ENCODE measurements around the gene BTN2A1.

DNA sequence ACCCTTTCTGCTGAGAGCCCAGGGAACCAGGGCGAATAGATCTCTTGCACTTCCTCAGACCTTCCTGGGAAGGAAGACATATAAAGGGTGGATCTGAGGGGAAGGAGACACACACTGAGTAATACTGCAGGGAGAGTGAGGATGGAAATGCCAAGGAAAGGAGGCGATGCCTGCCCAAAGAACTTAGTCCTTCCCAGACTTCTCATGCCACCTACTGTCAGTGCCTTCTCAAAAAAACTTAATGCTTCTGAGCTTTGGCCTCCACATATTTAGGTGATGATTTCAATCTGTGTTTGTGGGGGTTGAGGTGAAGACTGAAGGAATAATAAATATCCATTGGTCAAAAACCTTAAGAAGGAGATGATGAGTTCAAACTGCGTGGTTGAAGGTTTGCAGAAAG, 46.0 kb upstream of the BTN2A1 start:
- no peak for TF ChIP-seq EZH2 (IDR thresholded peaks at IDR 0.05)
- TF ChIP-seq POLR2AphosphoS5 (IDR thresholded peaks at IDR 0.05; ENCODE audit: borderline replicate concordance, low read depth, low read length): no peak
- no peak for TF ChIP-seq FOXP2 (optimal IDR thresholded peaks at IDR 0.05; ENCODE audit: control extremely low read depth, extremely low read length, insufficient read depth)
